Adrenal gland (tissue), 5 donors: ENCODE data around the gene ALDH1L1.

Source experiments
- CTCF ChIP-seq, 6 experiments: fragments of 450-650 bp in 4 of 6; fragments of 200-600 bp in 2 of 6; sonication (generic) in 1 of 6; IDR thresholded peaks; 1 replicate in 5 of 6; 2 replicates in 1 of 6; pipeline versions ENCODE4 v1.5.1 to v1.8.0; 2016 to 2021; ENCODE audit warnings: antibody characterized with exemption in 6 of 6, mild to moderate bottlenecking in 2 of 6, moderate library complexity in 1 of 6
- POLR2A ChIP-seq, 2 donors: fragments of 450-650 bp; IDR thresholded peaks; one replicate each; pipeline ENCODE4 v1.6.1; 2017; ENCODE audit warnings: antibody characterized with exemption in 2 of 2, mild to moderate bottlenecking in 2 of 2, moderate library complexity in 1 of 2
- donor health status: DM: no; HTN: no; CAD: no.

DNA sequence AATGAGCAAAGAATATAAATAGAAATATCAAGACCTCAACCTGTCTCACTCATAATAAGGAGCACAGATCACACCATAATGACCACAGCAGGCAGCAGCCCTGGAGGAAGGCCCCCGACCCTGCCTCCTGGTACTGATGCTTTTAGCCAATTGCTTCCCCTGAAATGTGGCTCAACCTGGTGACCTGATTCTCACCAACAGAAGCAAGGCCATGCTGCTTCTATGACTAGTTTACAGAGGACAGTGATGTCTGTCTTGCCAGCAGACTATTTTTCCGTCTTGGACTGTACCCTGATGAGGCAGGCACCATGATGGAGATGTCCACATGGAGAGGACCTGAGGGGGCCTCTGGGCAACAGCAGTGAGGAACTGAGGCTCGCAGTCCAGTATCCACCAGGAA is 114.5 kb downstream of the ALDH1L1 start:
- no peak for TF ChIP-seq CTCF (IDR thresholded peaks at IDR 0.05)
- TF ChIP-seq POLR2A (IDR thresholded peaks at IDR 0.05), result no peak
